ENCODE measurements around the gene AOX1.

The AOX1 gene

GRCh38 chr2:200649724-200650123 is 63.9 kb downstream of the AOX1 start:
- TF ChIP-seq, protein P1, sequence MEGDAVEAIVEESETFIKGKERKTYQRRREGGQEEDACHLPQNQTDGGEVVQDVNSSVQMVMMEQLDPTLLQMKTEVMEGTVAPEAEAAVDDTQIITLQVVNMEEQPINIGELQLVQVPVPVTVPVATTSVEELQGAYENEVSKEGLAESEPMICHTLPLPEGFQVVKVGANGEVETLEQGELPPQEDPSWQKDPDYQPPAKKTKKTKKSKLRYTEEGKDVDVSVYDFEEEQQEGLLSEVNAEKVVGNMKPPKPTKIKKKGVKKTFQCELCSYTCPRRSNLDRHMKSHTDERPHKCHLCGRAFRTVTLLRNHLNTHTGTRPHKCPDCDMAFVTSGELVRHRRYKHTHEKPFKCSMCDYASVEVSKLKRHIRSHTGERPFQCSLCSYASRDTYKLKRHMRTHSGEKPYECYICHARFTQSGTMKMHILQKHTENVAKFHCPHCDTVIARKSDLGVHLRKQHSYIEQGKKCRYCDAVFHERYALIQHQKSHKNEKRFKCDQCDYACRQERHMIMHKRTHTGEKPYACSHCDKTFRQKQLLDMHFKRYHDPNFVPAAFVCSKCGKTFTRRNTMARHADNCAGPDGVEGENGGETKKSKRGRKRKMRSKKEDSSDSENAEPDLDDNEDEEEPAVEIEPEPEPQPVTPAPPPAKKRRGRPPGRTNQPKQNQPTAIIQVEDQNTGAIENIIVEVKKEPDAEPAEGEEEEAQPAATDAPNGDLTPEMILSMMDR (IDR thresholded peaks at IDR 0.05; ENCODE audit: control extremely low read depth, extremely low read depth, low read depth, missing control alignments) = no peak
- ChIA-PET POLR2A (no interaction called here), CTCF (interaction anchor here (1.2 to 1.4 kb wide), 2 partner anchors 18 to 61 kb away, joined by 3 read pairs; no protein-coding TSS in a partner anchor)
- no peak for DNase-seq (ENCODE audit: extremely low spot score)

DNA sequence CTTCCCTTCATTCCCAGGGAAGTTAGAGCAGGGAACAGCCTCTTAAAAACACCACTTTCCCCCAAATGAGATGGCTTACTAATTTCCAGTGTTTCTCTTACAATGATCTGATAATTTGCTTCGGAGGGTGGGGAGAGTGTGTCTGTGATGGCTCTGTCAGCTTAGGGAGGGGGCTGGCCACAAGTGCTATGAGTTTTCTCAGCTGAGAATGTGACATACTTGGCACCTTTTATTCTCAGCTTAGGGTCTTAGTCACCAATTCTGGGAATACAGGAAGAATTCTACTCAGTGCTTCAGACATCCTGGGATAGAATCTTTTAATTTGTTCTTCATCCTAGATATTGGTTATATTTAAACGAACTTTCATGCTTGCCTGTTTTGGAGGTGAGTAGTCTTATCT is 64.4 kb downstream of the AOX1 start:
- TF ChIP-seq, protein P1 (IDR thresholded peaks at IDR 0.05; ENCODE audit: control extremely low read depth, extremely low read depth, low read depth, missing control alignments) = no peak
- ChIA-PET CTCF (interaction anchor here (1.4 kb wide), 1 partner anchor 61 kb away, joined by 3 read pairs; no protein-coding TSS in a partner anchor), POLR2A (no interaction called here)
- no peak for DNase-seq (ENCODE audit: extremely low spot score)

- ChIA-PET CTCF (interaction anchor here (0.8 kb wide), 1 partner anchor 13 kb away, joined by 3 read pairs; no protein-coding TSS in a partner anchor), POLR2A (no interaction called here)
- no peak for DNase-seq (ENCODE audit: extremely low spot score)
- TF ChIP-seq, protein P1 (IDR thresholded peaks at IDR 0.05; ENCODE audit: control extremely low read depth, extremely low read depth, low read depth, missing control alignments) = no peak
These were observed 66.3 kb downstream of the AOX1 start for GRCh38 chr2:200652158-200652557.

DNA sequence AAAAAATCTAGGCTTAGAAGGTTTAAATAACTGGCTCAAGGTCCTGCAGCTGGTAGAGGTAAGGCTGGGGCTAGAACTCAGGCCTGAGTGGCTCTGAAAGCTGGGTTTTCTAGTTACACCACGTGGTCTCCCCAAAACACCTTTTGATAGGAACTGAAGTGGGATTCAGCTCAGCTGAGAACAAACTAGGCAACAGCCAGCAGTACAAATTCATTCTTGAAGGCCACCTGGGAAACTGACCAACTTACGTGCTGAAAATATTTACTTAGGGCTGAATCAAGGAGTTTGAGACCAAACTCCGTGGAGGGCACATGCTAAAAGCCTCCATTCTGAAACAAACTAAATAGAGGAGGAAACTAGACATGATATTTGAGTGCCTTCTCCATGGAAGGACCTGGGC is 67.2 kb downstream of the AOX1 start:
- POLR2A ChIA-PET = no interaction called here
- TF ChIP-seq, protein P1 (IDR thresholded peaks at IDR 0.05; ENCODE audit: control extremely low read depth, extremely low read depth, low read depth, missing control alignments) = no peak
- no peak for DNase-seq (ENCODE audit: extremely low spot score)
- CTCF ChIA-PET = no interaction called here

GRCh38 chr2:200654823-200655222 is 69.0 kb downstream of the AOX1 start:
- POLR2A ChIA-PET = no interaction called here
- CTCF ChIA-PET = interaction anchor here (1.5 kb wide), 1 partner anchor 9 kb away, joined by 5 read pairs; no protein-coding TSS in a partner anchor

GRCh38 chr2:200655918-200656580 is 70.2 kb downstream of the AOX1 start:
- POLR2A ChIA-PET = no interaction called here

More at GRCh38 chr2:200654823-200655222, 69.0 kb downstream of the AOX1 start:
- no peak for DNase-seq (ENCODE audit: extremely low spot score)
- TF ChIP-seq, protein P1 (IDR thresholded peaks at IDR 0.05; ENCODE audit: control extremely low read depth, extremely low read depth, low read depth, missing control alignments) = no peak

More at GRCh38 chr2:200655918-200656580, 70.2 kb downstream of the AOX1 start:
- TF ChIP-seq, protein P1 (IDR thresholded peaks at IDR 0.05; ENCODE audit: control extremely low read depth, extremely low read depth, low read depth, missing control alignments) = no peak
- CTCF ChIA-PET = interaction anchor here (1.0 kb wide), 1 partner anchor 10 kb away, joined by 3 read pairs; no protein-coding TSS in a partner anchor
- no peak for DNase-seq (ENCODE audit: extremely low spot score)
